ENCODE results near the gene TRNT1.

TRNT1 gene

GRCh38 chr3:3141939-3142338 is 15.2 kb downstream of the TRNT1 start:
- H3K9ac ChIP-seq (ENCODE audit: low read depth in 1 of 2, low read length in 2 of 2): no peak overlapping the region
- no peaks in the 10 kb centered on the region for H3K27me3 ChIP-seq (ENCODE audit: control insufficient read depth in 1 of 2, insufficient read depth in 2 of 2, low read length in 2 of 2)
- peaks cover 28 to 80% of the 10 kb centered on the region in 2 donors for H3K36me3 ChIP-seq (ENCODE audit: control insufficient read depth in 1 of 2, insufficient read depth in 2 of 2, low read length in 2 of 2)
- no peak overlapping the region for H3K27ac ChIP-seq (ENCODE audit: low read depth, low read length)
- no peak overlapping the region for H3K4me3 ChIP-seq (ENCODE audit: low read depth in 1 of 2, low read length in 2 of 2)
- H3K9me3 ChIP-seq (ENCODE audit: control insufficient read depth in 1 of 2, low read length in 2 of 2): no peaks in the 10 kb centered on the region
- H3K4me1 ChIP-seq (ENCODE audit: control insufficient read depth in 1 of 2, insufficient read depth in 2 of 2, low read length in 2 of 2): no peaks in the 10 kb centered on the region

DNA sequence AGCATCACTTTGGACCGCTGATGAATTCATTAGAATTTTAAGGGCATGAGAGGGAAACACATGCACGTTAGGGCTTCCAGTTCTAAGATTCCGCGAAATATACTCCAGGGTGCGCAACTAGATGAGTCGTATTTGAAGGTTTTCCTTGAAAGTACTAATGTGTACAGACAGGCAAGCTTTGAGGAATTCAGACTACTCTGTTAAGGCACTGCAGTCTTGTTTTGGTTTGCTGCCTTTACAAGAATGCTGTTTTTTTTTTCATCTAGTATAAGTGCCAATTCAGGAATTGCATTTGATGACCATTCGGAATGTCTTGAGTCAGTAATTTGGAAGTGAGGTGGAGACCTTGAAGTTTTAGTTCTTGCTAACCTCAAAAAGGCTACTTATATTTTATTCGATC is 19.1 kb downstream of the TRNT1 start:
- Histone ChIP-seq H3K27me3 (ENCODE audit: control insufficient read depth in 1 of 2, insufficient read depth in 2 of 2, low read length in 2 of 2) (no peaks in the 10 kb centered on the region), H3K9me3 (ENCODE audit: control insufficient read depth in 1 of 2, low read length in 2 of 2) (no peaks in the 10 kb centered on the region), H3K4me1 (ENCODE audit: control insufficient read depth in 1 of 2, insufficient read depth in 2 of 2, low read length in 2 of 2) (no peaks in the 10 kb centered on the region), H3K27ac (ENCODE audit: low read depth, low read length) (no peak overlapping the region), H3K4me3 (ENCODE audit: low read depth in 1 of 2, low read length in 2 of 2) (no peak overlapping the region), H3K9ac (ENCODE audit: low read depth in 1 of 2, low read length in 2 of 2) (no peak overlapping the region), H3K36me3 (ENCODE audit: control insufficient read depth in 1 of 2, insufficient read depth in 2 of 2, low read length in 2 of 2) (peaks cover 44 to 90% of the 10 kb centered on the region in 2 donors)

- Histone ChIP-seq H3K4me1 (ENCODE audit: control insufficient read depth in 1 of 2, insufficient read depth in 2 of 2, low read length in 2 of 2) (no peaks in the 10 kb centered on the region), H3K27me3 (ENCODE audit: control insufficient read depth in 1 of 2, insufficient read depth in 2 of 2, low read length in 2 of 2) (no peaks in the 10 kb centered on the region), H3K36me3 (ENCODE audit: control insufficient read depth in 1 of 2, insufficient read depth in 2 of 2, low read length in 2 of 2) (peaks cover 45 to 90% of the 10 kb centered on the region in 2 donors), H3K9me3 (ENCODE audit: control insufficient read depth in 1 of 2, low read length in 2 of 2) (no peaks in the 10 kb centered on the region), H3K4me3 (ENCODE audit: low read depth in 1 of 2, low read length in 2 of 2) (no peak overlapping the region), H3K27ac (ENCODE audit: low read depth, low read length) (no peak overlapping the region), H3K9ac (ENCODE audit: low read depth in 1 of 2, low read length in 2 of 2) (no peak overlapping the region)
These were observed 22.8 kb downstream of the TRNT1 start for GRCh38 chr3:3149560-3149959.

GRCh38 chr3:3151513-3151912 is 24.8 kb downstream of the TRNT1 start:
- H3K9ac ChIP-seq (ENCODE audit: low read depth in 1 of 2, low read length in 2 of 2): no peak overlapping the region
- H3K27me3 ChIP-seq (ENCODE audit: control insufficient read depth in 1 of 2, insufficient read depth in 2 of 2, low read length in 2 of 2): no peaks in the 10 kb centered on the region
- H3K9me3 ChIP-seq (ENCODE audit: control insufficient read depth in 1 of 2, low read length in 2 of 2): no peaks in the 10 kb centered on the region
- H3K36me3 ChIP-seq (ENCODE audit: control insufficient read depth in 1 of 2, insufficient read depth in 2 of 2, low read length in 2 of 2): peaks cover 45 to 90% of the 10 kb centered on the region in 2 donors
- H3K4me3 ChIP-seq (ENCODE audit: low read depth in 1 of 2, low read length in 2 of 2): no peak overlapping the region
- H3K27ac ChIP-seq (ENCODE audit: low read depth, low read length): no peak overlapping the region
- H3K4me1 ChIP-seq (ENCODE audit: control insufficient read depth in 1 of 2, insufficient read depth in 2 of 2, low read length in 2 of 2): no peaks in the 10 kb centered on the region

GRCh38 chr3:3154879-3155610 is 28.3 kb downstream of the TRNT1 start:
- H3K36me3 ChIP-seq (ENCODE audit: control insufficient read depth in 1 of 2, insufficient read depth in 2 of 2, low read length in 2 of 2): peaks cover 30 to 88% of the 10 kb centered on the region in 2 donors
- H3K27me3 ChIP-seq (ENCODE audit: control insufficient read depth in 1 of 2, insufficient read depth in 2 of 2, low read length in 2 of 2): no peaks in the 10 kb centered on the region
- no peak overlapping the region for H3K27ac ChIP-seq (ENCODE audit: low read depth, low read length)
- no peak overlapping the region for H3K4me3 ChIP-seq (ENCODE audit: low read depth in 1 of 2, low read length in 2 of 2)
- no peaks in the 10 kb centered on the region for H3K4me1 ChIP-seq (ENCODE audit: control insufficient read depth in 1 of 2, insufficient read depth in 2 of 2, low read length in 2 of 2)
- no peak overlapping the region for H3K9ac ChIP-seq (ENCODE audit: low read depth in 1 of 2, low read length in 2 of 2)
- H3K9me3 ChIP-seq (ENCODE audit: control insufficient read depth in 1 of 2, low read length in 2 of 2): no peaks in the 10 kb centered on the region

DNA sequence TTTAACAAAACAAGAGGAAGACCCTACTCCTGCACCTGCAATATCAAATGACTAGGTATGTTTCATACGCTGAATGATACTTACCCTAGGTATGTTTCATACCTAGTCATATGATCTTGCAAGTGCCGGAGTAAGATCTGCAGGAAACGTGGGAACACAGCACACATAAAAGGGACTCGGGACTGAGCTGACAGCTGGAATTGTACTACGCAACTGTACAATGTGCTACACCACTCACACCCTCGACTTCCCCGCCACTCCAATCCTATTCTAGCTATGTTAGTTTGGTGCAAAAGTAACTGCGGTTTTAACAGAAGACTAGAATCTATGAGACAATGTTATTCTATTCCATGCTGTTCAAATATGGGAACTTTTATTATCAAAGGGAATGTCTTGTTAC is 30.7 kb downstream of the TRNT1 start:
- no peak overlapping the region for H3K9ac ChIP-seq (ENCODE audit: low read depth in 1 of 2, low read length in 2 of 2)
- H3K27ac ChIP-seq (ENCODE audit: low read depth, low read length): no peak overlapping the region
- H3K4me3 ChIP-seq (ENCODE audit: low read depth in 1 of 2, low read length in 2 of 2): no peak overlapping the region
- no peaks in the 10 kb centered on the region for H3K27me3 ChIP-seq (ENCODE audit: control insufficient read depth in 1 of 2, insufficient read depth in 2 of 2, low read length in 2 of 2)
- H3K9me3 ChIP-seq (ENCODE audit: control insufficient read depth in 1 of 2, low read length in 2 of 2): no peaks in the 10 kb centered on the region
- no peaks in the 10 kb centered on the region for H3K4me1 ChIP-seq (ENCODE audit: control insufficient read depth in 1 of 2, insufficient read depth in 2 of 2, low read length in 2 of 2)
- H3K36me3 ChIP-seq (ENCODE audit: control insufficient read depth in 1 of 2, insufficient read depth in 2 of 2, low read length in 2 of 2): peaks cover 22 to 83% of the 10 kb centered on the region in 2 donors

GRCh38 chr3:3160826-3161225 is 34.1 kb downstream of the TRNT1 start:
- H3K36me3 ChIP-seq (ENCODE audit: control insufficient read depth in 1 of 2, insufficient read depth in 2 of 2, low read length in 2 of 2): peaks cover 7 to 84% of the 10 kb centered on the region in 2 donors
- H3K9me3 ChIP-seq (ENCODE audit: control insufficient read depth in 1 of 2, low read length in 2 of 2): no peaks in the 10 kb centered on the region
- no peaks in the 10 kb centered on the region for H3K27me3 ChIP-seq (ENCODE audit: control insufficient read depth in 1 of 2, insufficient read depth in 2 of 2, low read length in 2 of 2)
- H3K4me1 ChIP-seq (ENCODE audit: control insufficient read depth in 1 of 2, insufficient read depth in 2 of 2, low read length in 2 of 2): no peaks in the 10 kb centered on the region
- no peak overlapping the region for H3K4me3 ChIP-seq (ENCODE audit: low read depth in 1 of 2, low read length in 2 of 2)
- no peak overlapping the region for H3K9ac ChIP-seq (ENCODE audit: low read depth in 1 of 2, low read length in 2 of 2)
- no peak overlapping the region for H3K27ac ChIP-seq (ENCODE audit: low read depth, low read length)

GRCh38 chr3:3165241-3165640 is 38.5 kb downstream of the TRNT1 start:
- H3K27me3 ChIP-seq (ENCODE audit: control insufficient read depth in 1 of 2, insufficient read depth in 2 of 2, low read length in 2 of 2): no peaks in the 10 kb centered on the region
- H3K27ac ChIP-seq (ENCODE audit: low read depth, low read length): no peak overlapping the region
- no peaks in the 10 kb centered on the region for H3K4me1 ChIP-seq (ENCODE audit: control insufficient read depth in 1 of 2, insufficient read depth in 2 of 2, low read length in 2 of 2)
- H3K4me3 ChIP-seq (ENCODE audit: low read depth in 1 of 2, low read length in 2 of 2): no peak overlapping the region
- H3K36me3 ChIP-seq (ENCODE audit: control insufficient read depth in 1 of 2, insufficient read depth in 2 of 2, low read length in 2 of 2): peaks cover 22 to 72% of the 10 kb centered on the region in 2 donors
- no peak overlapping the region for H3K9ac ChIP-seq (ENCODE audit: low read depth in 1 of 2, low read length in 2 of 2)
- H3K9me3 ChIP-seq (ENCODE audit: control insufficient read depth in 1 of 2, low read length in 2 of 2): no peaks in the 10 kb centered on the region

DNA sequence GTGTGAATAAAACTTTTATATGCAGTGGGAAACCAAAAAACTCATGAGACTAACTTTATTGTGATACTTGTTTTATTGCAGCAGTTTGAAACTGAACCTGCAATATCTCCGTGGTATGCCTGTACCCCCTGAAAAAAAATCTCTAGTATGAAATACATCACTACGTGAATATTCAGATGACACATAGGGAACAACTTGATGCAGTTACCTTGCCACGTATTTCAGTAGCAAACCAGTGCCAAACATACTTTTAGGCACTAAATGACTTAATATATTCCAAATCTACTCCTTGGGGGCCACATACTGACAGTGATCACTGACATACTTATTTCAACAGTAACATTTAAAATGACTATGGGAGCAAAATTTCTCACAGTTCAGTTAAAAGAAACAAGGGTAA is 38.9 kb downstream of the TRNT1 start:
- no peaks in the 10 kb centered on the region for H3K27me3 ChIP-seq (ENCODE audit: control insufficient read depth in 1 of 2, insufficient read depth in 2 of 2, low read length in 2 of 2)
- H3K4me3 ChIP-seq (ENCODE audit: low read depth in 1 of 2, low read length in 2 of 2): no peak overlapping the region
- H3K9me3 ChIP-seq (ENCODE audit: control insufficient read depth in 1 of 2, low read length in 2 of 2): no peaks in the 10 kb centered on the region
- peaks cover 22 to 72% of the 10 kb centered on the region in 2 donors for H3K36me3 ChIP-seq (ENCODE audit: control insufficient read depth in 1 of 2, insufficient read depth in 2 of 2, low read length in 2 of 2)
- H3K4me1 ChIP-seq (ENCODE audit: control insufficient read depth in 1 of 2, insufficient read depth in 2 of 2, low read length in 2 of 2): no peaks in the 10 kb centered on the region
- H3K27ac ChIP-seq (ENCODE audit: low read depth, low read length): no peak overlapping the region
- no peak overlapping the region for H3K9ac ChIP-seq (ENCODE audit: low read depth in 1 of 2, low read length in 2 of 2)

DNA sequence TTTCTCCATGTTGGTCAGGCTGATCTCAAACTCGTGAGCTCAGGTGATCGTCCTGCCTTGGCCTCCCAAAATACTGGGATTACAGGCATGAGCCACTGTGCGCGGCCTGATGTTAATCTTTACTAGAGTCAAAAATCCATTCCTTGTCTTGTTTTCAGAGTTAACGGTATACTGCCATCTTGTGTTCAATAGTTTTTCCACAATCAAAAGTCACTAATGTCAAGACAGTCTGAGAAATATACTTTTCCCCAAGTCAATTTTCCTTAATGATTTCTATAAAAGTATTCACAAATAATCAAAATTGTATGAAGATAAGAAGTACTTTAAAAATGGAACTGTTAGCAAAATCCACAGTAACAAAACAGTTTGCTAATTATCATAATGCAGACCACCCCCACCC is 44.3 kb downstream of the TRNT1 start:
- no peak overlapping the region for H3K9ac ChIP-seq (ENCODE audit: low read depth in 1 of 2, low read length in 2 of 2)
- no peaks in the 10 kb centered on the region for H3K9me3 ChIP-seq (ENCODE audit: control insufficient read depth in 1 of 2, low read length in 2 of 2)
- peaks cover 30 to 64% of the 10 kb centered on the region in 2 donors for H3K36me3 ChIP-seq (ENCODE audit: control insufficient read depth in 1 of 2, insufficient read depth in 2 of 2, low read length in 2 of 2)
- H3K27me3 ChIP-seq (ENCODE audit: control insufficient read depth in 1 of 2, insufficient read depth in 2 of 2, low read length in 2 of 2): no peaks in the 10 kb centered on the region
- H3K27ac ChIP-seq (ENCODE audit: low read depth, low read length): no peak overlapping the region
- no peak overlapping the region for H3K4me3 ChIP-seq (ENCODE audit: low read depth in 1 of 2, low read length in 2 of 2)
- peaks cover 5 to 10% of the 10 kb centered on the region in 2 donors for H3K4me1 ChIP-seq (ENCODE audit: control insufficient read depth in 1 of 2, insufficient read depth in 2 of 2, low read length in 2 of 2)

All from duodenal mucosa (tissue), 2 donors.